ENCODE measurements around the gene LPCAT3.
A peak's percentile ranks its signal among the peaks of the same experiment; 100 is the strongest.
"Not testable (repeated sequence)": the region's sequence is repeated elsewhere in the genome, so short reads cannot be mapped to it uniquely, and the experiment has no call there.

Gene LPCAT3

DNA sequence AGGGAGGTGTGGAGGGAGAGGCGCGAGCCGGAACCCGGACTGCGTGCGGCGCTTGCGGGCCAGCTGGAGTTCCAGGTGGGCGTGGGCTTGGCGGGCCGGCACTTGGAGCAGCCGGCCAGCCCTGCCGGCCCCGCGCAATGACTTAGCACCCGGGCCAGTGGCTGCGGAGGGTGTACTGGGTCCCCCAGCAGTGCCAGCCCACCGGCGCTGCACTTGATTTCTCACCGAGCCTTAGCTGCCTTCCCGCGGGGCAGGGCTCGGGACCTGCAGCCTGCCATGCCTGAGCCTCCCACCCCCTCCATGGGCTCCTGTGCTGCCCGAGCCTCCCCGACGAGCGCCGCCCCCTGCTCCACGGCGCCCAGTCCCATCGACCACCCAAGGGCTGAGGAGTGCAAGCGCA is 19.1 kb upstream of the LPCAT3 start:
- not testable (repeated sequence) for DNase-seq (ENCODE audit: low read depth in 3 of 3)

DNA sequence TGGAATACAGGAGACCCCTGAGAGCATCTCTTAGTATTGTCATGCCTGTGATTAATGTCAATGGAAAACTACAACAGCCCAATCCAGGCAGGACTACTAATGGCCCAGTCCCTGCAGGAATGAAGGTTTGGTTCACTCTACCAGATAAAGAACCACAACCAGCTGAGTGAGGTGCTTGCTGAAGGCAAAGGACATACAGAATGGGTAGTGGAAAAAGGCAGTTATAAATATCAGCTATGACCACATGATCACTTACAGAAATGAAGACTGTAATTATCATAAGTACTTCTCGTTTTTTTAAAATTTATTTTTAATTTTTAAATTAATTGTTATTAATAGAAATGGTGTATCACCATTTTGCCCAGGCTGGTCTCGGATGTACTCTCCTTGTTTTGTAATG is 17.2 kb upstream of the LPCAT3 start:
- no peak for DNase-seq (ENCODE audit: low read depth in 3 of 3)

DNA sequence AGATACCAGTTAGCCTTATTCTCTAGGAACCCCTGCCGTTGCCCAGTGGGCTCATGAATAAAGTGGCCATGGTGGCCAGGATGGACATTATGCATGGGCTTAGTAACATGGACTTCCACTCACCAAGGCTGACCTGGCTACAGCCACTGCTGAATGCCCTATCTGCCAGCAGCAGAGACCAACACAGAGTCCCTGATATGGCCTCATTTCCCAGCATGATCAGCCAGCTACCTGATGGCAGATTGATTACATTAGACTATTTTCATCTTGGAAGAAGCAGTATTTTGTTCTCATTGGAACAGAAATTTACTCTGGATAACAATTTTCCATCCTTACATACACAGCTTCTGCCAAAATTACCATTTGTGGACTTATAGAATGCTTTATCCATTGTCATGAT is 16.2 kb upstream of the LPCAT3 start:
- DNase-seq (ENCODE audit: low read depth in 3 of 3): no peak

DNA sequence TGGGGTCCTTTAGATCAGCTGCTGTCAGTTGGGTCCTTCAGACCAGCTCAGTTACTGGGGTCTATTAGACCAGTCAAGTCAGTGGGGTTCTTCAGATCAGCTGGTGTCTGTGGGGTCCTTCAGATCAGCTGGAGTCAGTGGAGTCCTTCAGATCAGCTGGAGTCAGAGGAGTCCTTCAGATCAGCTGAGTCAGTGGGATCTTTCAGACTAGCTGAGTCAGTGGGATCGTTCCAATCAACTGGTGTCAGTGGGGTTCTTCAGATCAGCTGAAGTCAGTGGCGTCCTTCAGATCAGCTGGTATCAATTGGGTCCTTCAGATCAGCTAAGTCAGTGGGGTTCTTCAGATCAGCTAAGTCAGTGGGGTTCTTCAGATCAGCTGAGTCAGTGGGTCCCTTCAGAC is 14.7 kb upstream of the LPCAT3 start:
- DNase-seq (ENCODE audit: low read depth in 3 of 3): no peak

DNA sequence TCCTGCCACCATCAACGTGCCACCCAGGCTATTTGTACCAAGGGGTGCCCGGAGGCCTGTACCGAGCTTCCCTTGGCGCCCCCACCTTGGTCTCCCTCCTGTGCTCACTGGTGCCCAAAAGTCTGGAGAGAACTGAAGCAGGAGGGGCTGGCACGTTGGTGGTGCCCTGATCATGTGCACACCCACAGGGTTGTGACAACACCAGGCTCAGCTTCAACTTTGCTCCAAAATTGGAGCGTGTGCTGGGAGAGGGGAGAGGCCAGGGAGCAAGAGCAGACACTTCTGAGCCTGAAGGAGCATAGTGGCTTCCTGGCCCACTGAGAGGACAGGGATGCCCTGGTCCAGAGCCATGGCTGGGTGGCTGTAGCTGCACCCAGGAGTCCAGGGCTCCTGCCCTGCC is 13.0 kb upstream of the LPCAT3 start:
- no peak for DNase-seq (ENCODE audit: low read depth in 3 of 3)

DNA sequence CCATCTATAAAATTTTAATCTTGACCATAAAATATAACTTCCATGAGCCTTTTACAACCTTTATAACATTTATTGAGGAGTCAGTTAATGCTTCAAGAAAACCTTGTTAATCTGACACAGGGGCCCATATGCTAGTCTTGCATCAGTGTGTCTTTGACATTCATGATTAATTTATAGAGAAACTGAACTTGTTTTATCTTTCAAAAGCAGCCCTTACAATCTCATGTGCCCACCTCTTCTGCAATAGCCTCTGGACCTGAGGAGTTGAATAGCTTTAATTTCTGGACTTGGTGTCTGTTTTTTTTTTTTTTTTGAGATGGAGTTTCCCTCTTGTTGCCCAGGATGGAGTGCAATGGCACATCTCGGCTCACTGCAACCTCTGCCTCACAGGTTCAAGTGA is 8.6 kb upstream of the LPCAT3 start:
- no peak for DNase-seq (ENCODE audit: low read depth in 3 of 3)

DNA sequence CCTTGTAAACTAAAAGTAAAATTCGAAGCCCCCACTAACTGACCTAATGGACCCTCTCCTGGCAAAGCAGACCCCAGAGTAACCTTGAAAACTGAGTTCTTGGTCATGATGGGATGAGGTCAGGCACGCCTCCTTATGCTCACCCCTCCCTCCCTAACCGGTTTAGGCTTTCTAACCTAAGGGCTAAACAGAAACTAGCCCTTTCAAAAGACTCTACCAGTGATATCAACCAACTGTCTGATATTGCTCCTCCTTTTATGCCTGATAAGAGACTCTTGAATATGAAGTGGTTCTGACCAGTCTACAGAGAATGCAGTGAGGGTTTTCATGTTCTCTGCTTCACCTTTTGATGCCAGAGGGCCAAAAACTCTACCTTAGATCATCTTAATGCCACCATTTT is 4.8 kb upstream of the LPCAT3 start:
- no peak for DNase-seq (ENCODE audit: low read depth in 3 of 3)

DNA sequence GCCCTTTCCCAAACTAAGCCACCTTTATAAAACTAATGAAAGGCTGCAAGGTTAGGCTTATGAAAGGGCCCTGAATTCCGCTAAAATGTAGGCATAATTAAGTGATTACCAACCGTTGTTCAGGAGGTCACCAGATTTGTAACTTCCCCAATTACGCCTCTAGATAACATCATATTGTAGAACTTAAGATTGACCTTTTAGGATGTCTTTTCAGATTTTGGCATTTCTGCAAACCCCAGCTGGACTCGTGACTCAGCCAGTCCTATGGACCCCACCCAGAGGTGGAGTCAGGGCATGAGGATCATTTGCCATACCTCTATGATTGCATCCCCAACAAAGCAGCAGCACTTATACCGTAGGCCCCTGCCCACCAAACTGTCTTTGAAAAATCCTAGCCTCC is 3.7 kb upstream of the LPCAT3 start:
- DNase-seq (ENCODE audit: low read depth in 3 of 3): no peak

DNA sequence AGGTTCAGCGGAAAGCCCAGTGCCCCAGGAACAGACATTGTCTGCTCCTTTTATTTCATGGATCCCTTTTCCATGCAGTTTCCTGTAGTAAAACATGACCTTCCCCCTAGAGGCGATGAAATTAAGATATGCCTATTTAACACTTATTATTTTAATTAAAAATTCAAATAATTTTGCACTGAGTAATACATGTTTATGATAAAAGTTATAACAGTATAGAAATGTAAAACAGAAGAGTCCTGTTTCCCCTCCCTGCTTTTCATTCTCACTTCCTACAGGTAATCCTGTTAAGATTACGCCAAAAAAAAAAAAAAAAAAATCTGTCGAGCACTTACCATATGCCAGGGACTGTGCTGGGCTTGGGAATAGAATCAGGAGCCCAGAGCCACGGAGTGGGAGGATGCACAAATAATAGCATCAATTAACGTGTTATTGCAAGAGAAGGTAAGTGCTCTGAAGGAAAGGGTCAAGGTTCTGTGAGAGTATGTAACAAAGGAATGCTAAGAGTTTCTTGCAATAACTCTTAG is 830 bp upstream of the LPCAT3 start:
- no peak for DNase-seq (ENCODE audit: low read depth in 3 of 3)

DNA sequence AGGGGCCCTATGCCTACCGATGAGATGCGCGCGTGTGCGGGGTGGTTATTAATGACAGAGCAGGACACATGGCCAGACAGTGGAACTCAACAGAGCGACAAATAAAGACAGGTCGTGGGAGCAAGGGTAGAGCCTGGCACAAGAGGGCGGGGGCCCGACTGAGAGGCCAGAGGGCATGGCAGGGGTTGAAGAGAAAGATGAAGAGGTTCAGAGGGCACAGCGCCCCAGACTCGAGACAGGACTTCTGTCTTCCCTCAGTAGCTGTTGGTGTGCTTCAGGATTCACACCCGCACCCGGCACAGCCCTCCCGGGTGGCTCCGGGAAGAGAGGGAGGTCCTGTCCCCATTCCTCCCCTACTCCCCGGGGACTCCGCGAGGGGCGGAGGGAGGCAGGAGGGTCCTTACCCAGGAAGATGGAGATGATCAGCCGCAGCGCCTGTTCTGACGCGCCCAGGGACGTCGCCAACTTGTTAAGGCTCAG is 366 bp downstream of the LPCAT3 start:
- DNase-seq (ENCODE audit: low read depth in 3 of 3): peak in 2 of 3 donors; percentile 4 to 30

DNA sequence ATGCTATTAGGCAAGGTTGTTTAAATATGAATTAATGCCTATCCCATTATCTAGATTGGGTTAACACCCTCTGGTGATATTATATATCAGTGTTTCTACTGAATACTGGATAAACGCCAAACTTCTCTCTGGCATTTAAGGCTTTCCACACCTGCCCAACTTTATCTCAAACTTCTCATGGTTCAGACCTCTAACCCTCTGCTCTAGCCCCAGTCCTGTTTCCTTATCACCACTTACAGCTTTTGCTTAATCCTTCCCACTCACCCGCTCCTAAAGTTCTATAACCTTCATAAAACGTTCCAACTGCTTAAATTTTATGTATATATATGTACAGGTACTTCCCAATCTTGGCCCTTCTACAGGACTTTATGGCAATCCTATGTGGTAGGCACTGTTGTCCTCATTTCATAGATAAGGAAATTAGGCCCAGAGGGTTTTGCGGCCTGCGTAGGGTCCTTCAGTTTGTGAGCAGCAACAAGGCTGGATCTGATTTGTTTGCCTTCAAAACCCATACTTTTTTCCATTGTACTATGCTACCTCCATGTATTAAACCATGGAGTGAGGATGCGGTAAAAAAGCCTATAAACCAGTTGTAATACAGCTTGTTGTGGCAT is 1.2 kb downstream of the LPCAT3 start:
- DNase-seq (ENCODE audit: low read depth in 3 of 3): no peak

DNA sequence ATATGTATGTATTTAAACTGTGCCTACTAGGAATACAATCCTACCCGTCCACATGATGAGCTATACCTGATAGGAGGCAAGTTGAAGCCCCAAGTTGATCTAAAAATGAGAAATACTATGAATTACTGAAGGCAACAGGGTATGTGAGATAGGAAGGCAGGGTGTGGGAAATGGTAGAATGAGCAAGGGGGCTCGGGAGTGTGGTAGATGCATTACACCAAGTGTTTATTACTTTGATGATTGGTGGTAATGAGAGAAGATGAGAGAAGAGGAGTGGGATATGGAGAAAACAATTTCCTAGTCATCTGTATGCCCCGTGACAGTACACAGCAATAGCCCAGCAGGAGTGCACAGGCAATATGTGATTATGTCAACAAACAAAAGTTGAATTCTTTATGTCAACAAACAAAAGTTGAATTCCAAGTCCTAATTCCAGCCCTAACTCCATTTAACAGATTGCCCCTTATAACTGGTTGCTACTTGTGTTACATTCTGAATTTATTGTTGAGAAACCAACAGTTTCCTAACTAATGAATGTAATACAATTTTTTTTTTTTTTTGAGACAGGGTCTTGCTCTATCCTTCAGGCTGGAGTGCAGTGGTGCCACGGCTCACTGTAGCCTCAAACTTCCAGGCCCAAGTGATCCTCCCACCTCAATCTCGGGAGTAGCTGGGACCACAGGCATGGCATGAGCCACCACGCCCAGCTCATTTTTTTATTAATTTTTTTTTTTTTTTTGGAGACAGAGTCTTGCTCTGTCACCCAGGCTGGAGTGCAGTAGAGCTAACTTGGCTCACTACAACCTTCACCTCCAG is 2.5 kb downstream of the LPCAT3 start:
- no peak for DNase-seq (ENCODE audit: low read depth in 3 of 3)

DNA sequence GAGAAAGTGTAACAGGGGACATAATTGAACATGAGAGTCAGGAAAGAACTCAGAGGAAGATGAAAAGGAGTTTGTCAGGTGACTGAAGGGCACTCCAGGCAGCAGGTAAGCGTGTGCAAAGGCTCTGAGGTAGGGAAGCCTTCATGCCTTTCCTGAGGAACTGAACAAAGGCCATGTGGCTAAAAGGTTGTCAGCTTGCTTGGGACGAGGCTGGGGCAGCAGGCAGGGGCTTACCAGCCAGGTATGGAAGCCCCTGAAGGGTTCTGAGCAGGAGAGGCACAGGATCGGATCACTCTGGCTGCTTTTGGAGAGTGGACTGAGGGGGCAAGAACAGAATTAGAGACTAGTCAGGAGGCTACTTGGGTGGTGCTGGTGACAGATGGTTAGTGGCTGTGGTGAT is 5.2 kb downstream of the LPCAT3 start:
- DNase-seq (ENCODE audit: low read depth in 3 of 3): no peak

DNA sequence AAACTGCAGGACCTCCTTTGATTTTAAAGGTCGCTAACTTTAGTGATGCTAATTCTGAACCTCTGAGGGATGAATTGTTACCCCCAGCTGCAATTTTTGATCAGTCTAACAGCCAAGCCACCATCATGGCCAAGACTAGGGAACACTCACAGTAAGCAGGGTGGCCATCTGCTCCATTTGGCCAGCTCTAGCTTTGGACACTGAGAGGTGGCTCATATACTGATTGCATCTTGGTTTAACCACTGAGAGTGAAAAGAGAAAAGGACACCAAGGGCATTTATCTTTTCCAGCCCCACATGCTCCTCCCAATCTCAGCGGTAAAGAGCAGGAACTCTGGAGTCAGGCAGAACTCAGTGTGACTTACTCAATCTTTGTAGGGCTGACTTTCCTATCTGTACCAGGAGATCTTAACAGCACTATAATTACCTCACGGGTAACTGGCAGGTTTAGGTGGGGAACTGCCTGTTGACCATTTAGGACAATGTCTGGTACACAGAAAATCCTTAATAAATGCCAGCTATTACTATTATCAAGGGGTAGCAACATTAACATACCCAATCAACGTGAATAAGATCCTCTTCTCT is 6.2 kb downstream of the LPCAT3 start:
- DNase-seq (ENCODE audit: low read depth in 3 of 3): no peak

DNA sequence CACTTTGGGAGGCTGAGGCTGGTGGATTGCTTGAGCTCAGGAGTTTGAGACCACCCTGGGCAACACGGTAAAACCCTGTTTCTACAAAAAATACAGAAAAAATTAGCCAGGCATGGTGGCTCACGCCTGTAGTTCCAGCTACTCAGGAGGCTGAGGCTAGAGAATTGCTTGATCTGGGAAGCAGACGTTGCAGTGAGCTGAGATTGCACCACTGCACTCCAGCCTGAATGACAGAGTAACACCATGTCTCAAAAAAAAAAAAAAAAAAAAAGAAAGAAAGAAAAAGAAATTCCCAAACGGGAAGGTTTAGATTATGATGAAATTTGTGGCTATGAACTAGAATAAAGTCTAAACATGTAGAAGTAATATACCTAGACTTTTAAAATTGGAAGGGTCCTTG is 6.9 kb downstream of the LPCAT3 start:
- DNase-seq (ENCODE audit: low read depth in 3 of 3): not testable (repeated sequence)

DNA sequence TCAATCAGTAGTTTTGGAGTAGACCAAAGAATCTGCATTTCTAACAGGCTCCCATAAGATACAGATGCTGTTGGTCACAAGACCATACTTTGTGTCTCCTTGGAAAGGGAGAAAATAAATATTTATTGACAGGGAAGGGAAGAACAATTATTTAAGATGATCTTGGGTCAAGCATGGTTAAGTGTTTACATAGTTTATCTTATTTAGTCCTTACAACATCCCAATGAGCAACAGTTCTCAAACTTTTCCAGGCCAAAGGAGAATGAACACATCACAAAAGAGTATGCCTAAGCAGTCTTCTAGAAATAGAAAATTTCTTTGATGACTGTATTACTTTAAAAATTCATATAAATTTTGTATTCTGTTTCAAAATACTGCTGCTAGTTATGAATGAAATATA is 8.8 kb downstream of the LPCAT3 start:
- DNase-seq (ENCODE audit: low read depth in 3 of 3): no peak

DNA sequence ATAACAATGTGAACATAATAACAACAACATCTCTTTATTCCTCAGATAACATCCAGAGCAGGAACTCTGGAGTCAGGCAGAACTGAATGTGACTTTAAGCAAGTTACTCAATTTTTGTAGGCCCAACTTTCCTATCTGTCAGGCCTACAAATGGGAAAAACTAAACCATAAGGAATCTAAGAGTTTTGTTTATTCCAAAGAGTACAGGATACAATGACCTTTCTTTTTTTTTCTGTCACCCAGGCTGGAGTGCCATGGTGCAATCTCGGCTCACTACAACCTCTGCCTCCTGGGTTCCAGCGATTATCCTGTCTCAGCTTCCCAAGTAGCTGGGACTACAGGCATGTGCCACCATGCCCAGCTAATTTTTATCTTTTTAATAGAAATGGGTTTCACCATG is 9.4 kb downstream of the LPCAT3 start:
- DNase-seq (ENCODE audit: low read depth in 3 of 3): no peak

DNA sequence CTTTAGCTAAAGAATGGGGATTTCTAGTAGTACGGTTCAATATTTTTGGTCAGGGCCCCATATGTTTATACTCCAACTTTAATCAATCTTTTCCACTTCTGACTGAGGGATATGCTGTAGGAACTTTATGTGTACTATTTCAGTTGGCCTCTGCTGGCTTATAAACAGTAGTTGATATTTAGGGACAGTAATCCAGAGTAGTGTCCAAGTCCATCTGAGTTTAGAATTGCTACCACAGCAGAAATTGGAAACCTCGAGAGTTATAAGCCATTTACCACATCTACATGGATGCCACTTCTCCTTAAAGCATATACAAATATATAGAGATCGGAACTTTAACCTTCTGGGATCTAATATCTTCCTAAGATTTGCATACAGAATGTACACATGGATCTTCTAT is 11.6 kb downstream of the LPCAT3 start:
- DNase-seq (ENCODE audit: low read depth in 3 of 3): no peak

DNA sequence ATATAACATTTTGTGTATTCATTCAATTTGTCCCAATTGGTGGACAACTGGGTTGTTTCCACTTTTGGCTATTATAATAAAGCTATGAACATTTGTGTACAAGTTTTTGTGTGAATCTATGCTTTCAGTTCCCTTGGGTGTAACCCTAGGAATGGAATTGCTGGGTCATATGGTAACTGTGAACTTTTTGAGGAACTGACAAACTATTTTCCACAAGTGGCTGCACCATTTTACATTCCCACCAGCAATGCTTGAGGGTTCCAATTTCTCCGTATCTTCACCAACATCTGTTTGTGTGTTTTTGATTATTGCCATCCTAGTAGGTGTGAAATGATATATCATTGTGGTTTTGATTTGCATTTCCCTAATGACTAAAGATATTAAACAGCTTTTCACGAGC is 13.0 kb downstream of the LPCAT3 start:
- no peak for DNase-seq (ENCODE audit: low read depth in 3 of 3)

DNA sequence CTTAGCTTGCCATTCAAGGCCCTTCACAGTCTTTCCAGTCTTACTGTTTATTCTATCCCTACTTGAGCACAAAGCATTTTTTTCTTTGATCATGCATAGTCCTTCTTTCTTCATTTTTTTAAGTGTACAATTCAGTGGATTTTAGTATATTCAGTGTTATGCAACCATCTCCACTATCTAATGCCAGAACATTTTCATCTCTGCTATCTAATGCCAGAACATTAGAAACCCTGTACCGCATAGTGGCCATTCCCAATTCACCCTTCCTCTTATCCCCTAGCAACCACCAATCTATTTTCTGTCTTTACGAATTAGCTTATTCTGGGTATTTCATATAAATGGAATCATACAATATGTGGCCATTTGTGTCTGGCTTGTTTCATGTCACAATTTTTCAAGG is 13.4 kb downstream of the LPCAT3 start:
- DNase-seq (ENCODE audit: low read depth in 3 of 3): no peak

DNA sequence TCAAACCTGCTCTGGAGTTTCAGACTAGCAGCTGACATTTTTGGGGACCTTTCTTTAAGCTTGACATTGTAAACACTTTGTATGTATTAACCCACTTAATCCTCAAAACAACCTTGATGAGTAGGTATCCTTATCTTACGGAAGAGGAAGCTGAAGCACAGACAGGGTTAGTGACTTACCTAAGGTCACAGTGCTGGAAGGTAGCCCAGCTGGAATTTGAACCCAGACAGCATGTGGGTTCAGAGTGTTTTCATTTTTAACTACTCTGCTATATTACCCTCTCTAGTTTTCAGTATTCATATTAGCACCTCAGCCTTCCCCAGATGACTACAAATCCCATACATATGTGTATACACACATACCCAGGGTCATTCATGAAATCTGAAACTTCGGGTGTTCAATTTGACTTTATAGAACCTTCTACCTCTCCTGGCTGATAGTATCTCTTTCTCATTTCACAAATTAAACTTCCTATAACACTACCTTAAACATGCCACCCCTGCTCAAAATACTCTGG is 13.9 kb downstream of the LPCAT3 start:
- no peak for DNase-seq (ENCODE audit: low read depth in 3 of 3)

DNA sequence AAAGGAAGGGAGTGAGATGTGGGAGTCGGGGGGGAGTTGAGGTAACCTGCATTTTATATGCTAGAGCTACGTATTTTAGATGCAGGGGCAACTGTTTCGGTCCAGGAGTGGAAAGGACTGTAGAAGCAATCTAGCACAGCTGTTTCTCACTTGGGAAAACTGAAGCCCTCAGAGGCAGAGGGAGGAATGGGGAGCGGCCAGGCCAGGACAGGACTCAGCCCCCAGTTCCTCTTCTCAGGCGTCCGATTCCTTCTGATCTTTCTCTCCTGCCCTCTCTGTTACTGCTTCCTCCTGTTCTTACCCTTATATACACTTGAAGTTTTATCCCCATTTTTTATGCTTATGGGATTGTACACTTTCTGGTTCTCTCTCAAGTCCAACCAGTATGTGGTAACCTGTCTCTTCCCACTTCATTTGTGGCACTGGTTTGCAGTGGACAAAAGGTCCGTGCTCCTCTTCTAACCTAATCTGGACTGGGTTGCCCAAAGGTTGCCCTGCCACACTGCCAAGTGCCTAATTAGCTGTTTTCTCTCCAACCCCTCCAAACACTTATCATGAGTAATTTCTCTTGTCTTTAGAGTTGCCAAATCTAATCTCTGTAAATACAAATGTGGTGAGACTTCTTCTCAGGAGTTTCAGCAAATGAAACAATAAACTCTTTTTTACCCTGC is 16.2 kb downstream of the LPCAT3 start:
- DNase-seq (ENCODE audit: low read depth in 3 of 3): no peak
